ENCODE measurements around the gene POLR3H.

The POLR3H gene

GRCh38 chr22:41540006-41540315, 4.3 kb downstream of the POLR3H start:
- H3K27ac ChIP-seq = no peak overlapping the region
- H3K4me3 ChIP-seq = no peak overlapping the region
- no peaks in the 10 kb centered on the region for H3K27me3 ChIP-seq
- no peak for TF ChIP-seq CTCF (IDR thresholded peaks at IDR 0.05)
- peaks cover 0 to 30% (median 18%) of the 10 kb centered on the region in 4 donors for H3K4me1 ChIP-seq
- intact Hi-C loops (cut with DNase I; ENCODE audit: low total_unique reads) = loop anchor here (5.0 kb wide), 1 partner anchor 82 kb away; the partner anchor contains the start of genes DESI1 and XRCC6
- H3K9me3 ChIP-seq = no peaks in the 10 kb centered on the region
- no peak for DNase-seq
- peaks cover 0 to 48% (median 17%) of the 10 kb centered on the region in 3 donors for H3K36me3 ChIP-seq

- H3K4me1 ChIP-seq = peaks cover 0 to 26% (median 17%) of the 10 kb centered on the region in 4 donors
- no peak for TF ChIP-seq CTCF (IDR thresholded peaks at IDR 0.05)
- intact Hi-C loops (cut with DNase I; ENCODE audit: low total_unique reads) = loop anchor here (5.0 kb wide), 1 partner anchor 83 kb away; the partner anchor contains the start of genes DESI1 and XRCC6
- no peak for DNase-seq
- H3K36me3 ChIP-seq = peaks cover 0 to 50% (median 21%) of the 10 kb centered on the region in 3 donors
- no peaks in the 10 kb centered on the region for H3K27me3 ChIP-seq
- H3K9me3 ChIP-seq = no peaks in the 10 kb centered on the region
- H3K4me3 ChIP-seq = no peak overlapping the region
- no peak overlapping the region for H3K27ac ChIP-seq
These were observed 4.9 kb downstream of the POLR3H start for GRCh38 chr22:41539146-41540005.

- DNase-seq = no peak
- no peaks in the 10 kb centered on the region for H3K9me3 ChIP-seq
- intact Hi-C loops (cut with DNase I; ENCODE audit: low total_unique reads) = no loop called here
- no peak overlapping the region for H3K4me3 ChIP-seq
- peaks cover 0 to 26% (median 20%) of the 10 kb centered on the region in 4 donors for H3K4me1 ChIP-seq
- no peak for TF ChIP-seq CTCF (IDR thresholded peaks at IDR 0.05)
- no peak overlapping the region for H3K27ac ChIP-seq
- peaks cover 0 to 56% (median 24%) of the 10 kb centered on the region in 3 donors for H3K36me3 ChIP-seq
- H3K27me3 ChIP-seq = no peaks in the 10 kb centered on the region
These were observed 5.7 kb downstream of the POLR3H start for GRCh38 chr22:41538583-41538982.

- DNase-seq = no peak
- intact Hi-C loops (cut with DNase I; ENCODE audit: low total_unique reads) = no loop called here
- peaks cover 0 to 23% (median 6%) of the 10 kb centered on the region in 4 donors for H3K4me1 ChIP-seq
- no peak overlapping the region for H3K27ac ChIP-seq
- no peaks in the 10 kb centered on the region for H3K9me3 ChIP-seq
- H3K27me3 ChIP-seq = no peaks in the 10 kb centered on the region
- TF ChIP-seq CTCF (IDR thresholded peaks at IDR 0.05) = no peak
- peaks cover 0 to 64% (median 33%) of the 10 kb centered on the region in 3 donors for H3K36me3 ChIP-seq
- H3K4me3 ChIP-seq = no peak overlapping the region
These were observed 7.1 kb downstream of the POLR3H start for GRCh38 chr22:41537203-41537602.

- TF ChIP-seq CTCF (IDR thresholded peaks at IDR 0.05) = no peak
- DNase-seq = no peak
- Histone ChIP-seq H3K4me3 (no peak overlapping the region), H3K9me3 (no peaks in the 10 kb centered on the region), H3K27me3 (no peaks in the 10 kb centered on the region), H3K36me3 (peaks cover 8 to 81% (median 48%) of the 10 kb centered on the region in 3 donors), H3K27ac (no peak overlapping the region), H3K4me1 (peaks cover 0 to 15% (median 0%) of the 10 kb centered on the region in 4 donors)
- intact Hi-C loops (cut with DNase I; ENCODE audit: low total_unique reads) = no loop called here
These were observed 9.0 kb downstream of the POLR3H start for GRCh38 chr22:41535244-41535643.

Measured in tibial artery (tissue), 4 donors.